Natural killer cell treated with Interleukin-12 subunit alpha and Interleukin-12 subunit beta and Interleukin-15 and Interleukin-18, amount 100 ng/mL, for 72 hours (primary cell): ENCODE data around the gene EAF1. TPM values are rescaled to one million over a fixed set of nuclear protein-coding genes. Genes with fewer than 3 reads are reported as not detected.

Experiments
- ATAC-seq, 2 donors: fragments of 150-1000 bp; cut with Tn5 transposase in 1 of 2; sonication (Bioruptor Pico), chemical (Tn5 transposase) in 1 of 2; 2 replicates each; pipeline ENCODE4 v1.10.0; 2021
- DNase-seq: peaks from one replicate; pipeline ENCODE4 v3.0.0; 2022; ENCODE audit warnings: low spot score
- H3K27ac Mint-ChIP-seq, 2 donors: 1 replicate in 1 of 2; 2 replicates in 1 of 2; pipeline ENCODE4 v1.8.0; 2022; ENCODE audit warnings: mixed read lengths in 2 of 2, mild to moderate bottlenecking in 1 of 2, moderate library complexity in 1 of 2
- H3K27me3 Mint-ChIP-seq, 2 donors: 1 replicate in 1 of 2; 2 replicates in 1 of 2; pipeline ENCODE4 v1.8.0; 2022; ENCODE audit warnings: mixed read lengths in 2 of 2
- H3K36me3 Mint-ChIP-seq: one replicate; pipeline ENCODE4 v1.8.0; 2022; ENCODE audit warnings: mixed read lengths
- H3K4me1 Mint-ChIP-seq, 2 donors: 1 replicate in 1 of 2; 2 replicates in 1 of 2; pipeline ENCODE4 v1.8.0; 2022; ENCODE audit warnings: low read depth in 2 of 2, mixed read lengths in 2 of 2, mild to moderate bottlenecking in 1 of 2
- H3K4me3 Mint-ChIP-seq: one replicate; pipeline ENCODE4 v1.8.0; 2022; ENCODE audit warnings: mixed read lengths
- H3K9me3 Mint-ChIP-seq: 2 replicates; pipeline ENCODE4 v1.8.0; 2022; ENCODE audit warnings: mixed read lengths
- total RNA-seq, 2 donors: library from RNA; stranded (reverse); gene quantifications; one replicate each; pipeline ENCODE4 v1.2.3, GENCODE V29; 2022

Gene EAF1
- total RNA-seq, 2 donors from 2014 or later: 41.8 to 74.3 TPM

DNA sequence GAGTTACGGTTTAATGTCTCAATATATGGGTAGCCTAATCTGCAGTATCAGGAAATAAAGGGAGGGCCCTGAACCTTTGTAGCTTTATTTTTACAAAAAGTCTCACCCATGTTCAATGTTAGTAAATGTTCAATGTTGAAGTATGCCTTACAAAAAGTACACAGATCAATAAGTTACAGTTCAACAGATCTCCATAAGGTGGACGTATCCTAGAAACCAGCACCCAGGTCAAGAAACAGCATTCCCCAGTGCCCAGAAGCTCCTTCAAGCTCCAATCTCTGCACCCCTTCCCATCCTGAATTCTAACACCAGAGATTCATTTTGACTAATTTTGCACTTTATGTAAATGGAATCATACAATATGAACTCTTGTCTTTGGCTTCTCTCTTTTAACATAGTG, 62.8 kb downstream of the EAF1 start:
- ATAC-seq (no peak), DNase-seq (no peak)
- H3K4me1 Mint-ChIP-seq: peaks cover 50 to 53% of the 10 kb centered on the region in 2 donors
- H3K9me3 Mint-ChIP-seq: no peaks in the 10 kb centered on the region
- no peaks in the 10 kb centered on the region for H3K36me3 Mint-ChIP-seq
- peak overlapping the region; percentile 23 to 62 for H3K27ac Mint-ChIP-seq
- H3K4me3 Mint-ChIP-seq: peak overlapping the region; percentile 28
- no peaks in the 10 kb centered on the region for H3K27me3 Mint-ChIP-seq

DNA sequence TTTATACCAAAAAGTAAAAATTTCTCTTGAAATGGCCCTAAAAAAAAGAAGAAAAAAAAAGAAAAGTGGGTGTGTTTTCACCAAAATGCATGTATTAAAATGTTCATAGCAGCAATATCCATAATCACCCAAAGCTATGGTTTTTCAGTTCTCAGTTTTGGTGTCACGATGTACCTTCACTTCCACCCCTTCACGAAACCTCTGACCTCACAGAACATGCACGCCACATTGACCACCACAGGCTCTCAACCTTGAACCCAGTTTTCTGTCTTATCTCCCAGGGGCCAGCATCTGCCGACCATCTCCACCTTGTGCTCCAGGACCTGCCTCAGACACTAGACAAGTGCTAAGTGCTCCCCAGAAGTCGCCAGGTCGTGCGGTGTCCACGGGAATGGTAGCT, 63.7 kb downstream of the EAF1 start:
- DNase-seq (no peak), ATAC-seq (no peak)
- Mint-ChIP-seq H3K4me1 (peaks cover 52 to 61% of the 10 kb centered on the region in 2 donors), H3K9me3 (no peaks in the 10 kb centered on the region), H3K4me3 (no peak overlapping the region), H3K36me3 (no peaks in the 10 kb centered on the region), H3K27ac (peak overlapping the region in 1 of 2 donors; percentile 62), H3K27me3 (no peaks in the 10 kb centered on the region)

Other genes starting within 250 kb of the EAF1 start
- gene CAPN7, start 221.4 kb upstream of the EAF1 start, total RNA-seq: 10 to 100 TPM; 27.9 to 47.8 TPM
- gene SH3BP5, start 95.0 kb upstream of the EAF1 start, total RNA-seq: 100 to 1,000 TPM in 1 of 2 donors, 10 to 100 TPM in 1; 58.5 to 165 TPM
- 10 to 100 TPM; 17.6 to 22.8 TPM for gene METTL6, start 54 bp upstream of the EAF1 start, total RNA-seq
- gene COLQ, start 94.1 kb downstream of the EAF1 start, total RNA-seq: 10 to 100 TPM in 1 of 2 donors, 1 to 10 TPM in 1; 7.8 to 31.8 TPM
- gene HACL1, start 174.0 kb downstream of the EAF1 start, total RNA-seq: 10 to 100 TPM; 24.4 to 28.0 TPM
- gene BTD, start 174.1 kb downstream of the EAF1 start, total RNA-seq: 1 to 10 TPM; 6.8 to 8.3 TPM